Stimulated activated CD4-positive, alpha-beta T cell treated with anti-CD3 and anti-CD28 coated beads, Interleukin-1b, Interleukin-23, amount 100 ng/mL, for 48 hours (primary cell): Measurements from ENCODE around the gene NSUN3.
"Not testable (repeated sequence)": the region's sequence is repeated elsewhere in the genome, so short reads cannot be mapped to it uniquely, and the experiment has no call there.

Experiments
- DNase-seq: peaks from one replicate; pipeline ENCODE4 v3.0.0-alpha.2; 2020

Gene NSUN3

GRCh38 chr3:94062513-94063404 is at the start of gene NSUN3, which contains the start of gene DHFR2:
Gene NSUN3, plus strand, starts transcription at chr3:94063061. Its CDS starts 66 bp downstream, at chr3:94063127.
Gene DHFR2, minus strand, starts transcription at chr3:94062916. Its CDS starts 1,405 bp downstream, at chr3:94061511.
- DNase-seq, result peak; percentile 84

GRCh38 chr3:94015025-94015424 is 47.8 kb upstream of the NSUN3 start:
- DNase-seq, result no peak

GRCh38 chr3:94019659-94020058 is 43.2 kb upstream of the NSUN3 start:
- no peak for DNase-seq

GRCh38 chr3:94020293-94020692 is 42.6 kb upstream of the NSUN3 start:
- no peak for DNase-seq

GRCh38 chr3:94024385-94024784 is 38.5 kb upstream of the NSUN3 start:
- no peak for DNase-seq

GRCh38 chr3:94026623-94027022 is 36.2 kb upstream of the NSUN3 start:
- no peak for DNase-seq

- DNase-seq, result no peak
These were observed 34.6 kb upstream of the NSUN3 start, which contains the start of gene STX19 for GRCh38 chr3:94028093-94028837. Gene STX19, minus strand, starts transcription at chr3:94028597. Its CDS starts 13,328 bp downstream, at chr3:94015269.

- no peak for DNase-seq
These were observed 25.9 kb upstream of the NSUN3 start for GRCh38 chr3:94036909-94037507.

- no peak for DNase-seq
These were observed 19.6 kb upstream of the NSUN3 start for GRCh38 chr3:94043285-94043684.

GRCh38 chr3:94044100-94044936 is 18.5 kb upstream of the NSUN3 start:
- DNase-seq, result not testable (repeated sequence)

- no peak for DNase-seq
These were observed 16.3 kb upstream of the NSUN3 start for GRCh38 chr3:94046533-94046932.

GRCh38 chr3:94049267-94049666 is 13.6 kb upstream of the NSUN3 start:
- no peak for DNase-seq

GRCh38 chr3:94050546-94050945 is 12.3 kb upstream of the NSUN3 start:
- no peak for DNase-seq

- no peak for DNase-seq
These were observed 1.6 kb upstream of the NSUN3 start for GRCh38 chr3:94061297-94061696.

GRCh38 chr3:94063496-94064119 is 747 bp downstream of the NSUN3 start:
- no peak for DNase-seq

GRCh38 chr3:94064243-94064860 is 1.5 kb downstream of the NSUN3 start:
- no peak for DNase-seq

GRCh38 chr3:94065122-94065521 is 2.3 kb downstream of the NSUN3 start:
- no peak for DNase-seq

- no peak for DNase-seq
These were observed 3.1 kb downstream of the NSUN3 start for GRCh38 chr3:94065819-94066480.

GRCh38 chr3:94066506-94067500 is 3.9 kb downstream of the NSUN3 start:
- DNase-seq, result no peak
